ENCODE measurements around the gene HSBP1.
A peak's percentile ranks its signal among the peaks of the same experiment; 100 is the strongest.

The HSBP1 gene

DNA sequence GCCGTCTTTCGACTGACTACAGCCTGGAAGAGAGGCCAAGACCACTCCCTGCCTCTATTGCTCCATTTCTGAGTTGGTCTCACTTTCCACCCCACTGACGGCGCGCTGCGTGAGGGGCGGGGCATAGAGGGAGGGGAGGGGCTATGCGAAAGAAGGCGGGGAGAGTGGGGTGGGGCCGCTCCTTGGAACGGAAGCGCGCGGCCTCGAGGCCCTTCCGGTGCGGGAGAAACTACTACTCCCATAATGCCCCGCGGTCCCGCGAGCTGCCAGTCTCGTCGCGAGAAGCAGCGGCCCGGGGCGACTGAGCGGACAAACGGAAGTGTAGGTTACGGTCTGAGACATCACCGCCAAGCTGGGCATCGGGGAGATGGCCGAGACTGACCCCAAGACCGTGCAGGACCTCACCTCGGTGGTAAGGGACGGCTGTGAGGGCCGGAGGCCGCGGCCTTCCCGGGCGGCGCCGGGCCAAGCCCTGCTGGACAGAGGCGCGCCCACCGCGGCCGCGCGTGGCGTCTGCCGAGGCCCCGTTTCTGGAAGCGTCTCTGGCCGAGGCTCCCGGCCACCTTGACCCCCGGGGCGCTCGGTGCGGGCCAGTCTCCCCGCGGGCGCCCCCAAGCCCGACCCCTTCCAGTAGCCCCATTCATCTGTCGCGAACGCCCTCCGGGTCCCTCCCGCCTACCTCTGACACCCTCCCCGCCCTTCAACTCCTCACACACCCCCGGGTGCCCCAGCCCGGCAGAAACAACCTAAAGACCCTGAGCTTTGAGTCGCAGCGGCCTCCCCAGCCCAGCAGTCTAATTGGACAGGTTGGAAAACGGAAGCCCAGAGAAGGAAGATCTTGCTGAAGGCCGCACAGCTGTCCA lies at the start of gene HSBP1:
Gene HSBP1 (plus strand): TSS at position 269 of the 863 bp plus-strand sequence. CDS start 99 bp downstream, at position 368.
- DNase-seq (ENCODE audit: low read depth), result peak; percentile 88

DNA sequence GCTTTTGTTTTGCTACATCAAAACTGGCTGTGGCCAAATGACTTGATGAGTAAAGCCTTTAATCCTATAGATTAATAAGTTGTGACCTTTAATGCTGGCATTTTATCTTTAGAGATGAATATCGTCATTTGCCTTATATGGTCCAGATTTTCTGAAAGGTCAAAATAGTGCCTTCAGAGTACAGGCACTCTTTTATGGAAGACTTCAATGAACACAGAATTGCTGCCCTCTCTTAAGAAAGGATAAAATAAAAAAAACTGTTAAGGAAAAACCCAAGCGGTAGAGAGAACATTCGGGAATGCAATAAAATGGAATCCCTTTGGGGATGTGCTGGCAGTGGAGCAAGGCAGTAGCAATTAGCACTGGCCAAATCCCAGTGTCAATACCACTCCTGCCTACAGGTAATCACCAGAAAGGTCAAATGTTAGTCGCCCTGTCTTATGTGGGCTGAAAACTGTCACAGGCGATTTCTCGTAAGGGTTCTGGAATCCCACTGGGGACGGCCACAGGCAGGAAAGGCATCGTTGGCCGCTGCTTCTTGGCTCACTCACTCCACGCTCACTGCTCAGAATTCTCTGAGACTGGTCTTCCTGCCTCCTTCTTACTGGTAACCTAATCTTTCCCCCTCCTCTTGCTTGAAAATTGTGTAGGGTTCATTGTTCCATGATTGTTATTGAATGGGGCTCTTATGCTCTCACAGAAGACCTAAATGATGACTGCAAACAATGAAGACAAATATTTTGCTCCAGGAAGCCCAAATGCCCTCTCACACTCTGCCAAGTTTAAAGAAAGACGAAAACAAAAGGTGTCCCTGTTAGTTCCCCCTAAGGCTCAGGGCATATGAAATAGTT lies 45.4 kb upstream of the HSBP1 start:
- DNase-seq (ENCODE audit: low read depth), result no peak

DNA sequence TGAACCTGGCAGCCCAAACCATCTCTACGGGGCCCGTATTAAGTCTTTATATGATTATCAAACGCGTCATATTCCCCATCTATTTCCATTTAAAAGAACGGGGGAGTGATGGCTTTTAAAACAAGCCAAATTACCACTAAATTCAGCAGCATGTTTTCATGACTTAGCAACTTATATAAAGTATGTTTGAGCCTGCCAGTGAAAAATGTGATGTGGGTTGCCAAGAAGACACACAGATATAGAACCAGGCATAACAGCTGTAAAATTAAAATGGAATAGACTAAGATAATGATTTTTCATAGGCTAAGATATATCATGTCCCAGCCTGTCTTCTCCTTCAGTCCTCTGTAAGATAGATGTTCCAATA lies 44.8 kb upstream of the HSBP1 start:
- DNase-seq (ENCODE audit: low read depth), result no peak

DNA sequence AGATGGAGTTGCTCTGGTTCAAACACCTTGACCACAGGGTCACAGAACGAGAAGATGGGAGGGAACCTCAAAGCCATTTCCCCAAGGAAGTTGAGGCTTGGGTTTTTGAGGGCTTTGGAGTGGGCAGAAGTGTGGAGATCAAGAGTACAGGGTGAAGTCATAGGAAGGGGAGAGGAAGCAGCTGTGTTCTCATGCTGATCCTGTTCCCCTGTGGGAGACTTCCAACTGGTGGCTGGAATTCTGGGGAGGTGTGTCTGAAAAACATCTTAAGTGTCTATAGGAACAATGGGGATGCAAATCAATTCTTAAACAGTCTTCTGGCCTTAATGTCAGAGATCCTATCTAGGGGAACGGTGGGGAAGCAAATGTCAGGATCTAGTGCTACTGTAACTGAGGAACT lies 38.8 kb upstream of the HSBP1 start:
- DNase-seq (ENCODE audit: low read depth), result no peak

- DNase-seq (ENCODE audit: low read depth), result no peak
Observed at GRCh38 chr16:83769397-83770008, 38.3 kb upstream of the HSBP1 start.

GRCh38 chr16:83771306-83771942 lies 36.4 kb upstream of the HSBP1 start:
- DNase-seq (ENCODE audit: low read depth), result no peak

DNA sequence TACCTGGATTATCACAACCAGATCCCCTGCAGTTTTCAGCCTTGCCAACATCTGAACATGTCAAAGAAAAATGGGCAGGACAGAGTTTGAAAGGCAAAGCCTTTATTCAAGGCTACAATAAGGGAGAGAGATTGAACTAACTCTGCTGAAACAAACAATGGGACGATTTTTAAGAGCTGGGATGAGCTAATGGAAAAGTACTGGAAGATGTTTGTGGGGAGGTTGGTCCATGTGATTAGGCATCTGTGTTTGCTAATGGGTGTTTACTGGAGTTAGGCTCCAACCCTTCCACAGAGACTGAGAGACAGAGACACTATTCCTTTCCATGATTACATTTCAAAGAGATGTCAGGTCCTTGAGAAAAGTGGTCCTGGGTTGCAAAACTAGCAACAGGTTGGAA lies 35.0 kb upstream of the HSBP1 start:
- no peak for DNase-seq (ENCODE audit: low read depth)

- DNase-seq (ENCODE audit: low read depth), result no peak
Observed at GRCh38 chr16:83774066-83774465, 33.7 kb upstream of the HSBP1 start.

GRCh38 chr16:83776944-83777343 lies 30.8 kb upstream of the HSBP1 start:
- DNase-seq (ENCODE audit: low read depth), result no peak

DNA sequence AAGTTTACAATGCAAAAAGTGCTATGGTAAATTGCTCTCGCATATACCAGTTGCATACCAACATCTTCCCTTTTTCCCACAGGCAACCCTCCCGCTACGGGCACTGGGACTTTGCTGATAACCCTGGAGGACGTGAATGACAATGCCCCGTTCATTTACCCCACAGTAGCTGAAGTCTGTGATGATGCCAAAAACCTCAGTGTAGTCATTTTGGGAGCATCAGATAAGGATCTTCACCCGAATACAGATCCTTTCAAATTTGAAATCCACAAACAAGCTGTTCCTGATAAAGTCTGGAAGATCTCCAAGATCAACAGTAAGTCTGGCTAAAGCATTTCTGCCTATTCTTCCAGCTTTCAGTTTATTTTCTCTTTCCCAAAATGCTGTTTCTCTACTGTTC lies 27.9 kb upstream of the HSBP1 start:
- no peak for DNase-seq (ENCODE audit: low read depth)

DNA sequence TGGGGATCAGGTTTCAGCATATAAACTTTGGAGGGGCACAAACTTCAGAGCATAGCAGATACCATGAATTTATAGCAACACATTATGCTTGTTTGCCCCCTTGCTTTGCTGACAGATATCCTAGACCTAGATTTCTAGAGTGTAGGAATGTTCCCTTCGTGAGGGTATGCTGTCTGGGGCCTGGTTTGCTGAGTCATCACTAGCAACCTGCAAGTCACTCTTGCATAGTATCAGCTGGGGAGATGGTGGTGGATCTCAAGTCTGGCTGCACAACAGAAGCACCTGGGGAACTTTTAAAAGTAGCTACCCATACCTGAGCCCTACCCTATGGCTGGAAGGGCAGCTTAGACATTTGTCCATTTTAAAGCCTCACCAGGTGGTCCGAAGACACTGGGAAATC lies 22.3 kb upstream of the HSBP1 start:
- DNase-seq (ENCODE audit: low read depth), result no peak

- no peak for DNase-seq (ENCODE audit: low read depth)
Observed at GRCh38 chr16:83789642-83790401, 18.0 kb upstream of the HSBP1 start.

- no peak for DNase-seq (ENCODE audit: low read depth)
Observed at GRCh38 chr16:83791916-83792315, 15.9 kb upstream of the HSBP1 start.

DNA sequence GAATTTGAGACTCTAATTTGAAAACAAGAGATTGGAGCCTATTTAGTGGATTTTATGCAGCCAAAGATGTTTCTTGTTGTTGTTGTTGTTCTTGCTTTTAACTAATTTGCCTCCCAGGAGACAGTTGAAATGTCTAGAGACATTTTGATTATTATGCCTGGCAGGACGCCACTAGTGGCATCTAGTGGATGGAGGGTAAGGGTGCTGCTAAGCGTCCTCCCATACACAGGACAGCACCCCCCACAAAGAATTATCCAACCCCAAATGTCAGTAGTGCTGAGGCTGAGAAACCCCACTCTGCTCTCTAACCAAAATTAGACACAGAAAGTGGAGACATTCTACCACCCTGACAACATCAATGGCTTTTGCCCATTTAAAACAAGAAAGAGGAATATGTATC lies 15.4 kb upstream of the HSBP1 start:
- DNase-seq (ENCODE audit: low read depth), result no peak

GRCh38 chr16:83793179-83793578 lies 14.6 kb upstream of the HSBP1 start:
- DNase-seq (ENCODE audit: low read depth), result no peak

- no peak for DNase-seq (ENCODE audit: low read depth)
Observed at GRCh38 chr16:83794860-83795554, 12.8 kb upstream of the HSBP1 start.

DNA sequence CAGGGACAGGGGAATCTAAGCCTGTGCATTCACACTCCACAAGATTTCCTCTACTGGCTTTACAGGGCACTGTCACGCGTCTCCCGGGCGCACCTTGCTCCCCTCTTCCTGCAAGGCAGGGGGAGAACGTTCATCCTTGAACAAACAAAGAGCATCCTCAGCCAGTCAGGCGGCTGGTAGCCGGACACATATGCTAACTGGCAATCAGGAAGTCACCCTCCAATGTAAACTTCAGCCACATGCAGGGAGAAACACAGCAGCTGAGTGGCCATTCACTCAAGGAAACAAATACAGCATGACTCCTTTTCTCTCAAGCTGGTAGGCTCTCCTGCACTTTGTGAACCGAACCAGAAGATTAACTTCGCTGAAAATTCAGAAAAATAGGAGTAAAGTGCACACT lies 10.8 kb upstream of the HSBP1 start:
- no peak for DNase-seq (ENCODE audit: low read depth)

DNA sequence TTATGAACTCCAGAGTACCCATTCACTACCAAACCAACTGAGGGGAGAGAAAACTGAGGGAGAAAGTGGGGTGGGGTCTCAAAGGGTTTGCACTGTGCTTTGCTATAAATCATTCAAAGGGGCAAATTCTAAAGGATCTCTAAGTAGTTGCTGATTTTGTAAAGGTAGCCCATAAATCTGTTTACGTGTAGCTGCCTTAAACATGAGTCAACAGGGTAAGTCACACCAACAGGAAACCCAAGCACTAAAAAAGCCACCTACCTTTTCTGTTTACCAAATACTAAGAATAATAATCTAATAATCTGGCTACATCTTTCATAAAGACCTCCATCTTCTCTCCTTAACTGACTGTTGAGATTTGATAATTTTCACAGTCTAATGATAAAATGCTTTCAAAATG lies 8.4 kb upstream of the HSBP1 start:
- DNase-seq (ENCODE audit: low read depth), result no peak

DNA sequence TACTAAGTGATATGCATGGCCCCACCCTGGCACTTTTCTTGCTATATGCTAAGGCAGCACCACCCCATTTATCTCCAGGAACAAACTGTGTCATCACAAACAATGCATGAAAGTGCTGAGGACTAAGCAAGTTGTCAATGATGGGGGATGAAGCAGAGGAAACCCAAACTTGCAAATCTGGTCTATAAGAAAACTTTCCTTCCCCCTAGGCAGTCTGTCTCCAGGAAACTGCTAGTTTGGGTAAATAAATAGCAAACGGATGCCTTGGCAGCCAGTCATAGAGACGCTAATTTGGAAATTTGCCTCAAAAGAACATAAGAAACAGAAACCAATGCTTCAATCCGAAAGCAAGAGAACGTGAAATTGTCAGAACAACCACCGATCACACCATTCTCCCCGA lies 5.6 kb upstream of the HSBP1 start:
- DNase-seq (ENCODE audit: low read depth), result no peak

DNA sequence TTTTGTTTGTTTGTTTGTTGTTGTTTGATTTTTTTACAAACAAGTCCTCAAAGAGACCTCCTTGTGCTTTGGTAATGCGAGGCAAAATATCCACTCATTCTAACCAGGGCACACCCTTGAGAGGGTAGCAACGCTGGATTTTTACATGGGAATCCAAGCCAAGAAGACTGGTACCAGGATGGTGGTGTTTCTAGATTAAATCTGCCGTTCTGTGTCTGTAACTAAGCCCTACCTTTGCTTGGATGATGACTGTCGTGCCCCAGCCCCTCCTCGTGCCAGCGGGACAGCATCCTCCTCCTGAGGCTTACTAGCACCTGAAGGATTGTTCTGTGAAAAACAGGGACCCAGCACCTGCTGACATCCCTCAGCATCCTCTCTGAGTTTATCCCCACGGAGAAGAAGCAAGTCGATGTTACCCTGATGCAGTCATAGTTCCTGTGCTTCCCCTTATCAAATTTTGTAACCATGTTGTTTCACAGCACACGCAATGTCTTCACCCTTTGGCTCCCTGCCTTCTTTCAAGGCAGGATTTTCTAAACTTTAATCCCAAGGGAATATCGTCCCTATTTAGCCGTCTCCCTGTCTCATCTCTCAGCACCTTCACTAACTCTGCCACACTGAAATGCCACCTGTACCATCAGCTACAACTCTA lies 5.1 kb upstream of the HSBP1 start:
- no peak for DNase-seq (ENCODE audit: low read depth)
